Measurements from ENCODE around the gene MT1H.

Gene MT1H

DNA sequence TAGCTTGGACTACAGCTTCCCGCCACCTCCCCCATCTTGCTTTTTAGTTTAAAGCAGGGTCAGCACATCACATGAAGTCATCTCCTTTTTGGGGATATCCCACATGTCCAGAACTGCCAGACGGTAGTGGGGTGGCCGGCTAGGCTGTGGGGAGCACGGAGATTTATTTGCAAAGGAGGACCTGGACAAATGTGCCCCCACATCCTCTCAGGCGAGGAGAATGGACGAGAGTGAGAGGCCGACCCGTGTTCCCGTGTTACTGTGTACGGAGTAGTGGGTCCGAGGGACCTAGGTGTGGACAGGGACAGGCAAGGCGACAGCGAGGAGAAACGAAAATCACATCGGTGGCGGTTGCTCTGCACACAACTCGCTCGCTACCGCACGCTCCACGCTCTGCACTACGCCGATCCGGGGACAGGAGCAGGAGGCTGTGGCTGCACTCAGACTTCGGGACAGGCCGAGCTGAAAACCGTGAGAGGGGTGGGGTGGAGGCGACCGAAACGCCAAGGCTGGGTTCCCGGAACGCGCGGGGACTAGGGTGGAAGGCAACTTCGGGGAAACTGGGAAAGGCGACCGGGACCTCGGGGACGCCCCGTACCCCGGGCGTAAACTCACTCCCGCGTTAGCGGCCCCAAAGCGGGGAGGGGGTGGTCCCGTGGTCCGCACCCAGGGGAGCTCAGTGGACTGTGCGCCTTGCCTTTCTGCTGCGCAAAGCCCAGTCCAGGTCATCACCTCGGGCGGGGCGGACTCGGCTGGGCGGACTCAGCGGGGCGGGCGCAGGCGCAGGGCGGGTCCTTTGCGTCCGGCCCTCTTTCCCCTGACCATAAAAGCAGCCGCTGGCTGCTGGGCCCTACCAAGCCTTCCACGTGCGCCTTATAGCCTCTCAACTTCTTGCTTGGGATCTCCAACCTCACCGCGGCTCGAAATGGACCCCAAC, 31.5 kb upstream of the MT1H start, which contains the start of gene MT1A:
TSS of gene MT1A (plus strand) at position 853 of the 937 bp plus-strand sequence. CDS start at position 926, 73 bp downstream.
- TF ChIP-seq, protein P1, sequence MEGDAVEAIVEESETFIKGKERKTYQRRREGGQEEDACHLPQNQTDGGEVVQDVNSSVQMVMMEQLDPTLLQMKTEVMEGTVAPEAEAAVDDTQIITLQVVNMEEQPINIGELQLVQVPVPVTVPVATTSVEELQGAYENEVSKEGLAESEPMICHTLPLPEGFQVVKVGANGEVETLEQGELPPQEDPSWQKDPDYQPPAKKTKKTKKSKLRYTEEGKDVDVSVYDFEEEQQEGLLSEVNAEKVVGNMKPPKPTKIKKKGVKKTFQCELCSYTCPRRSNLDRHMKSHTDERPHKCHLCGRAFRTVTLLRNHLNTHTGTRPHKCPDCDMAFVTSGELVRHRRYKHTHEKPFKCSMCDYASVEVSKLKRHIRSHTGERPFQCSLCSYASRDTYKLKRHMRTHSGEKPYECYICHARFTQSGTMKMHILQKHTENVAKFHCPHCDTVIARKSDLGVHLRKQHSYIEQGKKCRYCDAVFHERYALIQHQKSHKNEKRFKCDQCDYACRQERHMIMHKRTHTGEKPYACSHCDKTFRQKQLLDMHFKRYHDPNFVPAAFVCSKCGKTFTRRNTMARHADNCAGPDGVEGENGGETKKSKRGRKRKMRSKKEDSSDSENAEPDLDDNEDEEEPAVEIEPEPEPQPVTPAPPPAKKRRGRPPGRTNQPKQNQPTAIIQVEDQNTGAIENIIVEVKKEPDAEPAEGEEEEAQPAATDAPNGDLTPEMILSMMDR (conservative IDR thresholded peaks at IDR 0.05; ENCODE audit: control insufficient read depth, insufficient read depth, low read depth, low read length): no peak
- DNase-seq (ENCODE audit: low read depth): peak; percentile 65
- peak within 1 kb of the TSS; percentile 56 for H3K4me3 ChIP-seq (ENCODE audit: control insufficient read depth, low read depth, low read length)

DNA sequence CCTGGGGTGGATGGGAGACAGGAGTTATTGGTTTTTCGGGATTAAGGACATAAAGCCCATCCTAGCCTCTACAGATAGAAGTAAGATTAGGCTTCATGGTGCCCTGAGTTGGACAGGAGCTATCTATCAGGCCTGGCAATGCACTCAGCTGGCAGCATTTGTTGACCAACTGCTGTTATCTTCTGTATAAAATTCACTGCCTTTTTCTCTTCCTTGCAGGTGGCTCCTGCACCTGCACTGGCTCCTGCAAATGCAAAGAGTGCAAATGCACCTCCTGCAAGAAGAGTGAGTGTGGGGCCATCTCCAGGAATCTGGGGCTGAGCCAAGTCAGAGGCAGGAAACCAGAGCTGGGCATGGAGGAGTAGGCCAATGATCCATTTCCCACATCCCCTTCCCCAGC, 30.6 kb upstream of the MT1H start:
- no peak overlapping the region for H3K4me3 ChIP-seq (ENCODE audit: control insufficient read depth, low read depth, low read length)
- TF ChIP-seq, protein P1 (conservative IDR thresholded peaks at IDR 0.05; ENCODE audit: control insufficient read depth, insufficient read depth, low read depth, low read length): no peak
- DNase-seq (ENCODE audit: low read depth): no peak

DNA sequence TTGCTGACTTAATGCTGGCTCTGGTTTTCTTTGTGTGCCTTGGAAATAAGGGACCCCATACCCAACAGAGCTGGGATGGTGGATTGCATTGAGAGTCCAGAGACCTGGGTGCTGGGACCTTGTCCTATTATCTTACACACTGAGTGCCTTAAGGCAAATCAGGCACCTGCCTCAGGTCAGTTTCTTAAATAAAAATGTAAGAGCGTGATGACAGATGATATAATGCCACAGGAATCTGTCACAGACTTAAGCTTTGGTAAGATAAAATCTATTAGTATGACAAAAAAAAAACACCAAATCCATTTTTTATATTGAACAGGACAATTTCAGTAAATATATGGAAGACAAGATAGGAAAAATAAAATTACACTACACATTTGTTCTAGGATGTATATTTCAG, 29.5 kb upstream of the MT1H start:
- no peak for DNase-seq (ENCODE audit: low read depth)
- TF ChIP-seq, protein P1 (conservative IDR thresholded peaks at IDR 0.05; ENCODE audit: control insufficient read depth, insufficient read depth, low read depth, low read length): no peak
- no peak overlapping the region for H3K4me3 ChIP-seq (ENCODE audit: control insufficient read depth, low read depth, low read length)

DNA sequence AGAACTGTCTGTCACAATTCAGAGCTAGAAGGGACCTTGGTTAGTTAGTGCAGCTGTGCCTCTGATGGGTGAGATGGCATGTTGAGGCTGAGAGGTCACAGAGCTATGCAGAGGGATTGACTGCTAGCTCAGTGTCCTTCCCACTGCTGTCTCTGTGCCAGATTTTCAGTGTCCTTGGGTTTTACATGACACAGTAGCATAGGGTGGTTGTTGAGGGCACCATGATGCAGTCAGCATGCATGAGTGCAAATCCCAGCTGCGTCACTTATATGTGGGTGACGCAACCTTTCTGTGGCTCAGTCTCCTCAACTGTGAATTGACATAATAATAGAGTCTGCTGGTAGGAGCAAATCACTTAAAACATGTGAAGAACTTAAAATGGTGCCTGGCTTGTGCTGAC, 28.4 kb upstream of the MT1H start:
- no peak overlapping the region for H3K4me3 ChIP-seq (ENCODE audit: control insufficient read depth, low read depth, low read length)
- TF ChIP-seq, protein P1 (conservative IDR thresholded peaks at IDR 0.05; ENCODE audit: control insufficient read depth, insufficient read depth, low read depth, low read length): no peak
- no peak for DNase-seq (ENCODE audit: low read depth)

DNA sequence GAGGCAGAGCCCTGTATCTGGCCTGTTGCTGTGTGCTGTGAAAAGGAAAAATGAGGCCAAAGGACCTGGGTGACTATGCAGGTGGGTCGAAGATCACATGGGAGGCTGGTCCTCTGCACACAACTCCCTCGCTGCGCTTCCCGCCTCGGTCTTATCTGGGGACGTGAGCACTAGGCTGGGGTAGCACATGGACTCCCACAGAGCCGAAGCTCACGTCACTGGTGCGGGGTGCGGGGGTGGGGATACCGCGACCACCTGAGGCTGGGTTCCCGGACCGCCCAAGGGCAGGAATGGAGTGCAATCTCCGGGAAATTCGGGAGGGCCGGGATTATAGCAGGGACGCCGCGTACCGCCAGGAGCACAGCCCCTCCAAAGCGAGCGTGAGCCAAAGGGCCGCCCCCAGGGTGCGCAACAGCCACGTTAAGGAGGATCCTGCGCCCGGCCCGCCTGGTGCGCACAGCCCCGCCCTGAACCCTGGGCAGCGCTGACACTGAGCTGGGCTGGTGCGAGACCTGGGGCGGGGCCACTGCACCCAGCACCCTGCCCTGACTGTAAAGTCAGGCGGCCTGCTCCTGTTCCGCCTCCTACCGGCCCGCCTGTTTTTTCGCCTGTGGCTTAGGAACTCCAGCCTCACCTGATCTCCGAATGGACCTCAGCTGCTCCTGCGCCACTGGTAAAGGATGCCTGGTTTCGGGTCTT, 26.4 kb upstream of the MT1H start:
- TF ChIP-seq, protein P1 (conservative IDR thresholded peaks at IDR 0.05; ENCODE audit: control insufficient read depth, insufficient read depth, low read depth, low read length): peak; percentile 35
- DNase-seq (ENCODE audit: low read depth): peak; percentile 66
- H3K4me3 ChIP-seq (ENCODE audit: control insufficient read depth, low read depth, low read length): peak overlapping the region; percentile 30

DNA sequence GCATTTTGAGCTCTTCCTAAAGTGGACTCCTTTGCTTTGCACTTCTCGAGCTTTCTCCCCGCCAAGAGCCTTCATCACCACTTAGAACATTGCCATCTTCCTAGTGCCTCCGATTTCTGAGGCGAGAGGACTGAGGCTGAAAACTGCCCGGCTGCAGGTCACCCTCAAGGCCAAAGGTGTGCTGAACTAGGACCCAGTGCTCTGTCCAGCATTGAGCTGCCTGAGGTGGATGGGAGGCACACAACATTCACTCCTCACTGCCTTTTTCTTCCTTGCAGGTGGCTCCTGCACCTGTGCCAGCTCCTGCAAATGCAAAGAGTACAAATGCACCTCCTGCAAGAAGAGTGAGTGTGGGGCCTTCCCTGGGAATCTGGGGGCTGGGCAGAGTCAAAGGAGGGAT, 25.8 kb upstream of the MT1H start:
- TF ChIP-seq, protein P1 (conservative IDR thresholded peaks at IDR 0.05; ENCODE audit: control insufficient read depth, insufficient read depth, low read depth, low read length): no peak
- peak overlapping the region; percentile 30 for H3K4me3 ChIP-seq (ENCODE audit: control insufficient read depth, low read depth, low read length)
- no peak for DNase-seq (ENCODE audit: low read depth)

All from fibroblast of mammary gland (primary cell).